HEK293 (cell line): Measurements from ENCODE around the gene RNF225.

ENCODE experiments used
- GFI1B ChIP-seq: fragments of 450-650 bp; formaldehyde crosslinking; IDR thresholded peaks from 2 replicates; pipeline ENCODE4 v1.5.1; 2016; ENCODE audit warnings: missing biosample characterization, missing genetic modification characterization
- GLIS1 ChIP-seq: fragments of 450-650 bp; formaldehyde crosslinking; IDR thresholded peaks from 2 replicates; pipeline ENCODE4 v1.5.1; 2016; ENCODE audit warnings: missing biosample characterization, missing genetic modification characterization
- HIC1 ChIP-seq: fragments of 450-650 bp; formaldehyde crosslinking; IDR thresholded peaks from 2 replicates; pipeline ENCODE4 v1.5.1; 2016; ENCODE audit warnings: missing biosample characterization, missing genetic modification characterization
- SCRT1 ChIP-seq: fragments of 450-650 bp; formaldehyde crosslinking; IDR thresholded peaks from 2 replicates; pipeline ENCODE4 v1.5.1; 2016; ENCODE audit warnings: missing biosample characterization, missing genetic modification characterization, borderline replicate concordance
- SP3 ChIP-seq: fragments of 450-650 bp; formaldehyde crosslinking; IDR thresholded peaks from 2 replicates; pipeline ENCODE4 v1.5.1; 2016; ENCODE audit warnings: missing biosample characterization, missing genetic modification characterization
- ZBTB10 ChIP-seq: fragments of 450-650 bp; formaldehyde crosslinking; IDR thresholded peaks from 2 replicates; pipeline ENCODE4 v1.5.1; 2016; ENCODE audit warnings: missing biosample characterization, missing genetic modification characterization
- ZBTB20 ChIP-seq: fragments of 450-650 bp; formaldehyde crosslinking; IDR thresholded peaks from 2 replicates; pipeline ENCODE4 v1.5.1; 2016; ENCODE audit warnings: missing biosample characterization, missing genetic modification characterization
- ZBTB48 ChIP-seq: fragments of 450-650 bp; formaldehyde crosslinking; IDR thresholded peaks from 2 replicates; pipeline ENCODE4 v1.5.1; 2016; ENCODE audit warnings: missing biosample characterization, missing genetic modification characterization
- ZEB2 ChIP-seq: fragments of 450-650 bp; formaldehyde crosslinking; IDR thresholded peaks from 2 replicates; pipeline ENCODE4 v1.5.1; 2016; ENCODE audit warnings: missing biosample characterization, missing genetic modification characterization
- ZFP3 ChIP-seq: fragments of 450-650 bp; formaldehyde crosslinking; IDR thresholded peaks from 2 replicates; pipeline ENCODE4 v1.5.1; 2016; ENCODE audit warnings: low read depth, missing biosample characterization, missing genetic modification characterization
- ZFP41 ChIP-seq: fragments of 450-650 bp; formaldehyde crosslinking; IDR thresholded peaks from 2 replicates; pipeline ENCODE4 v1.5.1; 2016; ENCODE audit warnings: missing biosample characterization, missing genetic modification characterization, borderline replicate concordance
- ZNF112 ChIP-seq: fragments of 450-650 bp; formaldehyde crosslinking; IDR thresholded peaks from 2 replicates; pipeline ENCODE4 v1.5.0; 2017; ENCODE audit warnings: missing biosample characterization, missing genetic modification characterization
- ZNF121 ChIP-seq: fragments of 450-650 bp; formaldehyde crosslinking; IDR thresholded peaks from 2 replicates; pipeline ENCODE4 v1.5.1; 2016; ENCODE audit warnings: missing biosample characterization, missing genetic modification characterization
- ZNF132 ChIP-seq: fragments of 450-650 bp; formaldehyde crosslinking; IDR thresholded peaks from 2 replicates; pipeline ENCODE4 v1.5.1; 2017; ENCODE audit warnings: missing biosample characterization, missing genetic modification characterization, borderline replicate concordance
- ZNF157 ChIP-seq: fragments of 450-650 bp; formaldehyde crosslinking; IDR thresholded peaks from 2 replicates; pipeline ENCODE4 v1.5.1; 2016; ENCODE audit warnings: missing biosample characterization, missing genetic modification characterization
- ZNF184 ChIP-seq: fragments of 450-650 bp; IDR thresholded peaks from 2 replicates; pipeline ENCODE4 v1.5.1; 2018; ENCODE audit warnings: missing biosample characterization, mild to moderate bottlenecking, missing genetic modification characterization
- ZNF23 ChIP-seq: fragments of 450-650 bp; formaldehyde crosslinking; IDR thresholded peaks from 2 replicates; pipeline ENCODE4 v1.5.1; 2016; ENCODE audit warnings: missing biosample characterization, missing genetic modification characterization, borderline replicate concordance
- ZNF24 ChIP-seq: fragments of 450-650 bp; formaldehyde crosslinking; IDR thresholded peaks from 2 replicates; pipeline ENCODE4 v1.5.1; 2016; ENCODE audit warnings: missing biosample characterization, missing genetic modification characterization
- ZNF302 ChIP-seq: fragments of 450-650 bp; formaldehyde crosslinking; IDR thresholded peaks from 2 replicates; pipeline ENCODE4 v1.5.1; 2016; ENCODE audit warnings: missing biosample characterization, missing genetic modification characterization, low read depth
- ZNF335 ChIP-seq: fragments of 450-650 bp; formaldehyde crosslinking; conservative IDR thresholded peaks from 2 replicates; pipeline ENCODE4 v1.5.1; 2016; ENCODE audit warnings: missing biosample characterization, missing genetic modification characterization
- ZNF391 ChIP-seq: fragments of 450-650 bp; formaldehyde crosslinking; IDR thresholded peaks from 2 replicates; pipeline ENCODE4 v1.5.1; 2016; ENCODE audit warnings: low read depth, missing biosample characterization, missing genetic modification characterization, borderline replicate concordance
- ZNF426 ChIP-seq: fragments of 450-650 bp; formaldehyde crosslinking; IDR thresholded peaks from 2 replicates; pipeline ENCODE4 v1.5.1; 2017; ENCODE audit warnings: missing biosample characterization, missing genetic modification characterization, mild to moderate bottlenecking, inconsistent platforms, moderate library complexity
- ZNF433 ChIP-seq: fragments of 450-650 bp; formaldehyde crosslinking; IDR thresholded peaks from 2 replicates; pipeline ENCODE4 v1.5.1; 2016; ENCODE audit warnings: missing biosample characterization, missing genetic modification characterization, low read depth
- ZNF473 ChIP-seq: fragments of 450-650 bp; formaldehyde crosslinking; IDR thresholded peaks from 2 replicates; pipeline ENCODE4 v1.5.1; 2017; ENCODE audit warnings: missing biosample characterization, missing genetic modification characterization
- ZNF488 ChIP-seq: fragments of 450-650 bp; formaldehyde crosslinking; IDR thresholded peaks from 2 replicates; pipeline ENCODE4 v1.5.1; 2016; ENCODE audit warnings: missing biosample characterization, missing genetic modification characterization
- ZNF529 ChIP-seq: fragments of 450-650 bp; formaldehyde crosslinking; IDR thresholded peaks from 2 replicates; pipeline ENCODE4 v1.5.1; 2017; ENCODE audit warnings: missing genetic modification characterization, missing biosample characterization; ENCODE audit not compliant: insufficient replicate concordance
- ZNF571 ChIP-seq: fragments of 450-650 bp; formaldehyde crosslinking; IDR thresholded peaks from 2 replicates; pipeline ENCODE4 v1.5.0; 2017; ENCODE audit warnings: missing biosample characterization, missing genetic modification characterization
- ZNF580 ChIP-seq: fragments of 450-650 bp; formaldehyde crosslinking; IDR thresholded peaks from 2 replicates; pipeline ENCODE4 v1.5.1; 2016; ENCODE audit warnings: missing biosample characterization, missing genetic modification characterization
- ZNF629 ChIP-seq: fragments of 450-650 bp; formaldehyde crosslinking; IDR thresholded peaks from 2 replicates; pipeline ENCODE4 v1.5.1; 2017; ENCODE audit warnings: missing biosample characterization, missing genetic modification characterization
- ZNF658 ChIP-seq: fragments of 450-650 bp; formaldehyde crosslinking; IDR thresholded peaks from 2 replicates; pipeline ENCODE4; 2016; ENCODE audit warnings: missing biosample characterization, missing genetic modification characterization
- ZNF664 ChIP-seq: fragments of 450-650 bp; formaldehyde crosslinking; IDR thresholded peaks from 2 replicates; pipeline ENCODE4 v1.5.1; 2016; ENCODE audit warnings: missing biosample characterization, missing genetic modification characterization
- ZNF670 ChIP-seq: fragments of 450-650 bp; formaldehyde crosslinking; IDR thresholded peaks from 2 replicates; pipeline ENCODE4 v1.5.1; 2016; ENCODE audit warnings: missing biosample characterization, missing genetic modification characterization, low read depth
- ZNF692 ChIP-seq: fragments of 450-650 bp; formaldehyde crosslinking; IDR thresholded peaks from 2 replicates; pipeline ENCODE4 v1.5.1; 2016; ENCODE audit warnings: missing biosample characterization, missing genetic modification characterization
- ZNF785 ChIP-seq: fragments of 450-650 bp; formaldehyde crosslinking; IDR thresholded peaks from 2 replicates; pipeline ENCODE4 v1.5.1; 2016; ENCODE audit warnings: missing biosample characterization, missing genetic modification characterization
- ZNF792 ChIP-seq: fragments of 450-650 bp; formaldehyde crosslinking; IDR thresholded peaks from 2 replicates; pipeline ENCODE4 v1.5.1; 2016; ENCODE audit warnings: missing biosample characterization, missing genetic modification characterization

RNF225 gene

GRCh38 chr19:58395220-58395978 is at the start of gene RNF225 (continued):
- TF ChIP-seq ZNF529 (no peak), ZBTB10 (tag by site-specific recombination) (no peak), ZEB2 (tag by site-specific recombination) (no peak), ZNF692 (peak; percentile 58; the same call in 1 of the 2 replicates), ZNF132 (no peak), ZNF302 (tag by site-specific recombination) (no peak), ZNF391 (tag by site-specific recombination) (no peak), ZNF23 (tag by site-specific recombination) (no peak), SCRT1 (tag by site-specific recombination) (no peak; the same call in 1 of the 2 replicates), ZNF24 (tag by site-specific recombination) (no peak), GLIS1 (tag by site-specific recombination) (peak; percentile 80), GFI1B (no peak), ZNF792 (tag by site-specific recombination) (no peak), HIC1 (tag by site-specific recombination) (no peak; the same call in 1 of the 2 replicates), ZNF112 (tag by site-specific recombination) (no peak), ZNF658 (tag by site-specific recombination) (no peak), ZNF571 (no peak), ZNF670 (tag by site-specific recombination) (no peak), ZNF488 (tag by site-specific recombination) (no peak), ZBTB20 (no peak), ZNF426 (tag by site-specific recombination) (no peak), ZNF335 (tag by site-specific recombination) (no peak), ZNF580 (tag by site-specific recombination) (no peak), ZFP3 (tag by site-specific recombination) (no peak), ZNF664 (tag by site-specific recombination) (no peak), ZNF121 (tag by site-specific recombination) (no peak), ZBTB48 (tag by site-specific recombination) (no peak), ZNF629 (tag by site-specific recombination) (no peak), SP3 (tag by site-specific recombination) (peak; percentile 59; the same call in 1 of the 2 replicates), ZNF473 (tag by site-specific recombination) (no peak), ZNF157 (no peak), ZFP41 (no peak), ZNF785 (no peak), ZNF433 (tag by site-specific recombination) (no peak), ZNF184 (no peak)
